EH (cell line): ENCODE results near the gene TMIGD1.
A peak's percentile ranks its signal among the peaks of the same experiment; 100 is the strongest.

Experiments used
- DNase-seq: peaks from one replicate; pipeline ENCODE4 v3.0.0-alpha.2; 2015; ENCODE audit warnings: low read depth

The TMIGD1 gene

DNA sequence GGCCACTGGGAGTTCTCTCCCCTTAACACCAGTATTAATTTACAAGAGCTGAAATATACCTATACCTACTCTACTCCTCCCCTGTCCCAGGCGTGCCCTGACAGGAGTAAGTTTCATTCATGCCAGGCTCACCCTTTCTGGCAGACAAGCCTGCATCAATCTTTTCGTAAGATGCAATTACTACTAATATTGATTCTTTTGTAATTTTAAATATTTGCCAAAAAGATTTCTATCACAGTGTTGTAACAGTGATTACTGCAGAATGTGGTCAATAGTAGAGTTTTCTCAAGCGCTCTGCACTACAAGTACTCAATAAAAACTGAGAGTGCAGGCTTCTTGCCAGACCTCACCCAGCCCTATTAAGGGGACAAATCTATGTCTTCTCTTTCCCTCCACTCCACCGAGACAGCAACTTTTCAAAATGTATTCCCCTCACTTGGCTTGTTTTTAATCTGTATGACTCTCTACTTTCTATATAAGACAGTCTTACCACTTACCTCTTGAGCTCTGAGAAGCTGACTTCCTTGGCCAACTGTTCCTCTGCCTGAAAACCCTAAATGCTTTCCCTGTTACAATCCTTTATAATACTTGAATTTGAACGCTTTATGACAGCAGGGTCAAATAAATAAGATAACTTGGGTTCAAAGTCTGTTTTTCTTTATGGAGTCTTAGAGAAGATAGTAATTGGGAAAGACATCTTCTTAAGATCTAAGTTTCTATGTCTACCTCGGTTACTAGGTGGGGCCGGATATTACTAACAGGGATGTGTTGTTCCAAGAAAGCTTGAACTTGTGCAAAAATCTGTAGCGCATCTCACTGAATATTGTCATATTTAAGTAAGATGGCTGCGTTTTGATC, at the start of gene TMIGD1:
TMIGD1 (minus strand) TSS at position 555 of the 858 bp plus-strand sequence. CDS start 1,924 bp downstream, outside the sequence.
- DNase-seq = no peak

DNA sequence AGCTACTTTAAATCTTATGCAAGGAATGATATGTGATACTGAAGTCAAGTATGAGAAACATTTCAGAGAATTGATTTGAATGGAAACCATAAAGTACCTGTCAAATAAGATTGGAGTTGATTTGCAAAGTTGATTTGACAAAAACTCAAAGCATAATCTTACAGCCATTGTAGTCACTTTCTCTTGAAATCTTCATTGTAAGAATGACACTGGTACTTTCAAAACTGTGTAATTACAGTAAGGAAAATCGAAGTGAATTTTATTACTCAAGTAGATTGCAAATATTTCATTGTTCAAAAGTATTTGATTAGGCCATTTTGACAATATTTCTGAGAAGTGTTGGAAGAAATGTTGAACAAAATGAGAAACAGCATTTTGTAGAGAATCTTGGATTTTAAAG, 48.5 kb upstream of the TMIGD1 start:
- no peak for DNase-seq

DNA sequence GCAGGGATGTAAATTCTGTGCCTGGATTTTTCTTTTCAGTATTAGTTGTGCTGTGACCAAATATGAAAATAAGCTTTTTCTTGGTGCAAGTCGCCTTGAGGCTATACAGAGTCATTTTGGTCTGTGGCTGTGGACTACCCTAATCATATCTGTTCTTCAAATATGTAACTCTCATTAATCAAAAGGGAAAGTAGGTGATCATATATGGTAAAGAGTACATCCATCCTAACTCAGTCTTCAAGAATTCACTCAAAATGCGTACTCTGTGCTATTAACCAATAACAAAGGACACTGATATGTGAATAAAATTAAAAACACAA, 47.4 kb upstream of the TMIGD1 start:
- DNase-seq = no peak

DNA sequence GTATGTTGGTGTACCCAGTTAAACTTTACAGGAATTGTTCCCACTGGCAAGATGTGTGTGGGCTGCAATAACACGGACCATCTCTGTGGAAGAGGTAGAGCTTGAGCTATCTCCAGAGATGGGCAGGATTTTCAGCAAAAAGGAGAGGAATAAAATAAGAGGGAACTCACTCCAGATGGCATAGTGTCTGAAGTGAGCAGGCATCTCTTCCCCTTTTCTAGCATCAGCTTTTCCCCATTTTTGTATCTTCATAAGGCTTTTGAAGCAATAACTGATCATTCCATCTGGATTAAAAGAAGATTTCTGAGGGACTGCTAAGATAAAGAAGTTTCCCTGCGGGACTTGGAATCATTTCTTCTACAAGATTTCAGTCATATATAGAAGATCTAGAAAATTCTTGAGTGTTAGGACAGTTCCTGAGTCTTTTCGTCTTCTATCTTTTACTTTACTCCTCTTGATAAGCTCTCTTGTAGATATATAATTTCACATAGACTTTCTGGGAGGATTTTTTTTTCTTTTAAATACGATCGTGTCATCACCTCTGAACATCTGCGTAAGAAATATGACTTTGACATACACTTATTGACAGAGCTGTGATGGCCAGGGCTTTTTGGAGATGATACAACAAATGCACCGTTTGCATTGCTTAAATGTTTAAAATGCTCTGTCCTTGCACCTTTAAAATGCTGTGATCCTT, 46.9 kb upstream of the TMIGD1 start:
- no peak for DNase-seq

DNA sequence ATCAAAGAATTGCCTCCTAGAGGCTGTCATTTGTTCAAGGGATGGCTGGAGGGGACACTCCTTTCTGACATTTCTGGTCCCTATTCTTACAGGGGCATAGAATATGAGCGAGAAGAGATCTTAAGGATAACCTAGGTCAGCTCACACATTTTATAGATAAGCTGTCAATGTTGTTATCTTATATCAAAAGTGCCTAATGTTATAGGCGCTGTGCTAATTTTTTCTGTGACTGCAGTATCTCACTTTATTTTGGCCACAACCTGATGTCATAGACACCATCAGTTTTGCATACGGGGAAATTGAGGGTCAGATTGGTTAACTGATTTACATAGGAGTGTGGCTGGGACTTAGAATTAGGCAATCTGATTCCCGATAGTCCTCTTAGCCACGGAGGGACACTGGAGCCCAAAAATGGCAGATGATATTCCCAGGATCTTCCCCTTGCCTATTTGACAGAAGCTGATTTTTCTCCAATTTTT, 46.1 kb upstream of the TMIGD1 start:
- DNase-seq = peak; percentile 29

- peak; percentile 15 for DNase-seq
Measured at GRCh38 chr17:30379303-30379902, 45.5 kb upstream of the TMIGD1 start.

DNA sequence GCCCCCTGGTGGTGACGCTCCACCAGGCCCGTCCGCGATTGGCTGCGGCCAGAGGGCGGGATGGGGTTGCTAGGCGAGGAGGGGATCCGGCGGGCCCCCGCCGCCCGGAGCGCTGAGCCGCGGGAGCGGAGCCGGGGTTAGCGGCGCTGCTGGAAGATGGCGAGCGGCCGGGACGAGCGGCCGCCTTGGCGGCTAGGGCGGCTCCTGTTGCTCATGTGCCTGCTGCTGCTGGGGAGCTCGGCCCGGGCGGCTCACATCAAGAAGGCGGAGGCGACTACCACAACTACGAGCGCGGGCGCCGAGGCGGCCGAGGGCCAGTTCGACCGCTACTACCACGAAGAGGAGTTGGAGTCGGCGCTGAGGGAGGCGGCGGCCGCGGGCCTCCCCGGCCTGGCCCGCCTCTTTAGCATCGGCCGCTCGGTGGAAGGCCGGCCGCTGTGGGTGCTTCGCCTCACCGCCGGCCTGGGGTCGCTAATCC, 45.0 kb upstream of the TMIGD1 start, which contains the start of gene CPD:
CPD (plus strand) TSS at position 103 of the 478 bp plus-strand sequence; CDS start at position 157, 54 bp downstream.
- peak; percentile 94 for DNase-seq

GRCh38 chr17:30378241-30378824, 44.5 kb upstream of the TMIGD1 start:
- no peak for DNase-seq

GRCh38 chr17:30377574-30378240, 43.9 kb upstream of the TMIGD1 start:
- no peak for DNase-seq

DNA sequence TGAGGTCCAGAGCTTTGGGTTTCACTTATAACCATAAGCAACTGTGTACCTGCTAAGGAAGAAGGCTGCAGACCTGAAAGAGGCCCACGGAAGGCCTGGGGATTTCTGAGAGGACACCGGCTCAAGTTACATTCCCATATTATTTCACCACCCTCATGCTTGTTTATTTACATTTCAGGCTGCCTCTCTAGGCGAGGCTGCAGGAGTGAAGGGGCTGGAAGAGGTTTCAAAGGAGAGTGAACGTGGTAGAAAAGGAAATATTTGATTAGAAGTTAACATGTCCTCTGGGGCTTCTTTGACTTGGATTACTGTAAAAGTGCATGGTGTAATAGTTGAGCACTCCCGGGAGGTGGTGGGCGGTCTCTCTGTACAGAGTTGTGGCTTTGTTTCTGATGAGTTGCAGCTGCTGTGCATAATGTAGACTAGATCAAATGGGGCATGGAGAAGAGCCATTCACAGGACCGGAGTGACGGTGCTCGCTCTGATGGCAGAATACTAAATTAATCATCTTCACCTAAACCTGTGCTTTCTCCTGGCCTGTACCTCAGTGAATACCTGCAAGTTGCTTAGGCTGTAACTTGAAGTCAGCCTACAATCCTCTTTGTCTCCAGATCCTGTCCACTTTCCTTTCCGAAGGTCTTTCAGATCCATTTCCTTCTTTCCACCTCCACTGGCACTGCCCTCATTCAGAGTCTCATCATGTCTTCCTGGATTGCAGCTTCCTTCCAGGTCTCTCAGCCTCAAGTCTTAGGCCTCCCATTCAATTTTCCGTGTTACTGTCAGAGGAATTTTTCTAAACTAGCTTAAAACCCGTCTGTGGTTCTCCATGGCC, 43.0 kb upstream of the TMIGD1 start:
- DNase-seq = peak; percentile 69

DNA sequence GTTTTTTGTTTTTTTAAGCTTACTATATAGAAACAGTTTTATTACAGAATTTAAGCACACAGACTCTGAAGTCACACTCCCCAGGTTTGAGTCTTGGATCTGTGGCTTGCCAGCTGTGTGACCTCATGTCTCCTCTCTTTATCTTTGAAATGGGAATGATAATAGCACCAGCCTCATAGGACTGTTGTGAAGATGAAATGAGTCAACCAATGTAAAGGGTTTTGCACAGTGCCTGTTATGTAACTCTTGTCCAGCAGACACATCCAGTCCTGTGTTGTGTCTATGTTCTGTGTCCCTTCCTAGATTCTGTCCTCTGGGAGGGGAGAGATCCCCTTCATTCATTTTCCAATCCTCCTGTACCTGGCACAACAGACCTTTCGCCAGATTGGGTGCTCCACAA, 41.8 kb upstream of the TMIGD1 start:
- no peak for DNase-seq

GRCh38 chr17:30372755-30373154, 38.9 kb upstream of the TMIGD1 start:
- peak; percentile 15 for DNase-seq

DNA sequence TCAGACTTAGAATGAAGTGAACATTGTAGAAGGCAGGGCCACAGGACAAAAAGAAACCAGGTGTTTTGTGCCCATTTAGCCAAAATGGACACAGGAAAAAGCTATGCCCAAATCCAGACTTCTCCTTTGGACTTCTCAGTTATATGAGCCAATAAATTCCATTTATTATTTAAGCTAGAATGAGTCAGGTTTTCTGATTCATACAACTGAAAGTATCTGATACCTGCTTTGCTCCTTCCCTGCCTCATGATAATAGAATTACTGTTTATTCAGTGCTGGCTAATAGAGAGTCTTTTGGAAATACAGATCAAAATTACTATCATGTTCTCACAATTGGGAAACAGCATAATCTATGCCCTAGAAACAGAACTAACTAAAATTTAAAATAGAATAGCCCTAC, 36.1 kb upstream of the TMIGD1 start:
- DNase-seq = no peak

- DNase-seq = no peak
Measured at GRCh38 chr17:30368912-30369720, 35.3 kb upstream of the TMIGD1 start.

- no peak for DNase-seq
Measured at GRCh38 chr17:30366536-30366935, 32.7 kb upstream of the TMIGD1 start.

DNA sequence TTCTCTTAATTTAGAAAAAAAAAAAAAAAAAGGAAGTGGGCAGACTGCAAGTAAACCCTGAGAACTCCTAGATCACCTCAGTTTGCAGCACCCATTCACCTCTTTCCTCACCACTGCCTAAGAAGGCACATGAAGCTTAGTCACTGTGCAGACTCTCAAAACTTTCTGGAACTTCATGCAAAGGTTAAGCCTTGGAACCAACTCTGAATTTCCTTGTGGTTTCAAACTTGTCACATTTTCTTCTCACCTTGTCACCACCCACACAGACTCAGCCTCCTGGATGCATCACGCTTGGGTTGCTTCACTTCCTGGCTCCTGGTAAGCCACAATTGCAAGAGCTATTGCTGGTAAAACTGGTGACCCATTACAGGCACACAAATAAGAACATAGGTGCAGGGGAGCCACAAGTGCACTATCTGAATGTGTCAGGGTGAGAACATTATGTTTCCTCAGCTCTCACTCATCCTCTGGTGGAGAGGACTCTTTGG, 29.9 kb upstream of the TMIGD1 start:
- DNase-seq = peak; percentile 56

GRCh38 chr17:30361766-30362279, 28.0 kb upstream of the TMIGD1 start:
- DNase-seq = no peak

GRCh38 chr17:30360086-30360808, 26.4 kb upstream of the TMIGD1 start:
- no peak for DNase-seq
